ENCODE data around the gene KIAA1328.

DNA sequence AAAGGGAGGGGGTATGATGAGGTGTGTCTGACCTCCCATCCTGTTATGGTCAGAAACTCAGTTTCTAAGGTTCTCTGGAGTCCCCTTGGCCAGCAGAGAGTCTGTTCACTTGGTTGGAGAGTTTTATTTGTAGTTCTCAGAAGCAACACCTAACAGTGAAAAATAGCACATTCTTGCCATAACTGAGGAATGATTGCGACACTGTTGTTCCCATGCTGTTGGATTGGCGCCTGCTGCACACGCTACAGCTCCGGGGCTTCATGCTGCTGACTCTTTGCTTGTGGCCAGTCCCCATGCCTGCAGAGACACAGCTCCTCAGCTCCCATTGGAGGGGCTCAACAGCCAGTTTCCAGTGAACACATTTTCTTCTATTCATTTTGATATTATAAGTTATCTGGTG is 42.2 kb upstream of the KIAA1328 start:
- TF ChIP-seq EP300 (IDR thresholded peaks at IDR 0.05) (no peak), POLR2A (IDR thresholded peaks at IDR 0.05) (no peak)
- TF ChIP-seq, protein P1, sequence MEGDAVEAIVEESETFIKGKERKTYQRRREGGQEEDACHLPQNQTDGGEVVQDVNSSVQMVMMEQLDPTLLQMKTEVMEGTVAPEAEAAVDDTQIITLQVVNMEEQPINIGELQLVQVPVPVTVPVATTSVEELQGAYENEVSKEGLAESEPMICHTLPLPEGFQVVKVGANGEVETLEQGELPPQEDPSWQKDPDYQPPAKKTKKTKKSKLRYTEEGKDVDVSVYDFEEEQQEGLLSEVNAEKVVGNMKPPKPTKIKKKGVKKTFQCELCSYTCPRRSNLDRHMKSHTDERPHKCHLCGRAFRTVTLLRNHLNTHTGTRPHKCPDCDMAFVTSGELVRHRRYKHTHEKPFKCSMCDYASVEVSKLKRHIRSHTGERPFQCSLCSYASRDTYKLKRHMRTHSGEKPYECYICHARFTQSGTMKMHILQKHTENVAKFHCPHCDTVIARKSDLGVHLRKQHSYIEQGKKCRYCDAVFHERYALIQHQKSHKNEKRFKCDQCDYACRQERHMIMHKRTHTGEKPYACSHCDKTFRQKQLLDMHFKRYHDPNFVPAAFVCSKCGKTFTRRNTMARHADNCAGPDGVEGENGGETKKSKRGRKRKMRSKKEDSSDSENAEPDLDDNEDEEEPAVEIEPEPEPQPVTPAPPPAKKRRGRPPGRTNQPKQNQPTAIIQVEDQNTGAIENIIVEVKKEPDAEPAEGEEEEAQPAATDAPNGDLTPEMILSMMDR (IDR thresholded peaks at IDR 0.05), result no peak
